ENCODE results near the gene PTPRM.

Gene PTPRM

DNA sequence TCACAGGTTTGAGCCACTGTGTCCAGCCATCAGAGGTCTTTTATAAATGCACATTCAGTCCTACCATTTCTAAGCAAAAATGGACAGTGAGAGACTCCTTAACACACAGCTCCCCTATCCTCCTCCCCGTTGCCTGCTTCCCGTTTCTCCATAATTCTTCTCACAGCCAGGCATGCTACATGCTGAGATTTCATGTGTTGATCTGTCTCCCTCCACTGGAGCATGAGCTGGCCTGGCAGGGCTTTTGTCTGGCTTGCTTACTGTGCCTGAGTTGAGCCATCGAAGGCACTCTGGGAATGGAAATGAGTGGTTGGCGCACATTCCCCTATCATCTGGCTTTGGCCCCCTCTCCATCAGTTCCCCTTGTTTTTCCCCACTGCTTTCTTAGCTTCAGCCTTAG, 413.5 kb downstream of the PTPRM start:
- H4K20me1 ChIP-seq (ENCODE audit: insufficient read depth, low read length), result no peaks in the 10 kb centered on the region
- no peak overlapping the region for H2AFZ ChIP-seq (ENCODE audit: low read depth, low read length)
- no peaks in the 10 kb centered on the region for H3K4me1 ChIP-seq (ENCODE audit: insufficient read depth, low read length)
- H3K4me3 ChIP-seq (ENCODE audit: low read depth in 1 of 2, low read length in 2 of 2), result no peak overlapping the region
- DNase-seq, result no peak
- no peak overlapping the region for H3K9ac ChIP-seq (ENCODE audit: low read depth, low read length)
- H3K9me3 ChIP-seq (ENCODE audit: insufficient read depth, low read length, severe bottlenecking), result no peaks in the 10 kb centered on the region
- H3K4me2 ChIP-seq (ENCODE audit: insufficient read depth, low read length), result no peak overlapping the region
- H3K79me2 ChIP-seq (ENCODE audit: insufficient read depth, low read length), result no peaks in the 10 kb centered on the region
- no peaks in the 10 kb centered on the region for H3K27me3 ChIP-seq (ENCODE audit: insufficient read depth, low read length, poor library complexity)
- no peak overlapping the region for H3K27ac ChIP-seq (ENCODE audit: low read length)
- TF ChIP-seq, protein P1, sequence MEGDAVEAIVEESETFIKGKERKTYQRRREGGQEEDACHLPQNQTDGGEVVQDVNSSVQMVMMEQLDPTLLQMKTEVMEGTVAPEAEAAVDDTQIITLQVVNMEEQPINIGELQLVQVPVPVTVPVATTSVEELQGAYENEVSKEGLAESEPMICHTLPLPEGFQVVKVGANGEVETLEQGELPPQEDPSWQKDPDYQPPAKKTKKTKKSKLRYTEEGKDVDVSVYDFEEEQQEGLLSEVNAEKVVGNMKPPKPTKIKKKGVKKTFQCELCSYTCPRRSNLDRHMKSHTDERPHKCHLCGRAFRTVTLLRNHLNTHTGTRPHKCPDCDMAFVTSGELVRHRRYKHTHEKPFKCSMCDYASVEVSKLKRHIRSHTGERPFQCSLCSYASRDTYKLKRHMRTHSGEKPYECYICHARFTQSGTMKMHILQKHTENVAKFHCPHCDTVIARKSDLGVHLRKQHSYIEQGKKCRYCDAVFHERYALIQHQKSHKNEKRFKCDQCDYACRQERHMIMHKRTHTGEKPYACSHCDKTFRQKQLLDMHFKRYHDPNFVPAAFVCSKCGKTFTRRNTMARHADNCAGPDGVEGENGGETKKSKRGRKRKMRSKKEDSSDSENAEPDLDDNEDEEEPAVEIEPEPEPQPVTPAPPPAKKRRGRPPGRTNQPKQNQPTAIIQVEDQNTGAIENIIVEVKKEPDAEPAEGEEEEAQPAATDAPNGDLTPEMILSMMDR (IDR thresholded peaks at IDR 0.05; ENCODE audit: borderline replicate concordance, extremely low read depth, low read length, poor library complexity, severe bottlenecking), result no peak
- no peak for TF ChIP-seq EZH2 (IDR thresholded peaks at IDR 0.05; ENCODE audit: borderline replicate concordance, low read depth, low read length, severe bottlenecking)
- no peaks in the 10 kb centered on the region for H3K36me3 ChIP-seq (ENCODE audit: insufficient read depth, low read length)
- no peak for ATAC-seq (ENCODE audit: insufficient read depth, low read depth)

GRCh38 chr18:7982216-7982615, 415.1 kb downstream of the PTPRM start:
- ATAC-seq (ENCODE audit: insufficient read depth, low read depth), result no peak
- Histone ChIP-seq H3K9ac (ENCODE audit: low read depth, low read length) (no peak overlapping the region), H3K4me1 (ENCODE audit: insufficient read depth, low read length) (no peaks in the 10 kb centered on the region), H3K4me3 (ENCODE audit: low read depth in 1 of 2, low read length in 2 of 2) (no peak overlapping the region), H3K9me3 (ENCODE audit: insufficient read depth, low read length, severe bottlenecking) (no peaks in the 10 kb centered on the region), H3K79me2 (ENCODE audit: insufficient read depth, low read length) (no peaks in the 10 kb centered on the region), H3K27ac (ENCODE audit: low read length) (no peak overlapping the region), H3K4me2 (ENCODE audit: insufficient read depth, low read length) (no peak overlapping the region), H2AFZ (ENCODE audit: low read depth, low read length) (no peak overlapping the region), H3K36me3 (ENCODE audit: insufficient read depth, low read length) (no peaks in the 10 kb centered on the region), H4K20me1 (ENCODE audit: insufficient read depth, low read length) (no peaks in the 10 kb centered on the region), H3K27me3 (ENCODE audit: insufficient read depth, low read length, poor library complexity) (no peaks in the 10 kb centered on the region)
- DNase-seq, result no peak
- TF ChIP-seq, protein P1 (IDR thresholded peaks at IDR 0.05; ENCODE audit: borderline replicate concordance, extremely low read depth, low read length, poor library complexity, severe bottlenecking), result no peak
- no peak for TF ChIP-seq EZH2 (IDR thresholded peaks at IDR 0.05; ENCODE audit: borderline replicate concordance, low read depth, low read length, severe bottlenecking)

DNA sequence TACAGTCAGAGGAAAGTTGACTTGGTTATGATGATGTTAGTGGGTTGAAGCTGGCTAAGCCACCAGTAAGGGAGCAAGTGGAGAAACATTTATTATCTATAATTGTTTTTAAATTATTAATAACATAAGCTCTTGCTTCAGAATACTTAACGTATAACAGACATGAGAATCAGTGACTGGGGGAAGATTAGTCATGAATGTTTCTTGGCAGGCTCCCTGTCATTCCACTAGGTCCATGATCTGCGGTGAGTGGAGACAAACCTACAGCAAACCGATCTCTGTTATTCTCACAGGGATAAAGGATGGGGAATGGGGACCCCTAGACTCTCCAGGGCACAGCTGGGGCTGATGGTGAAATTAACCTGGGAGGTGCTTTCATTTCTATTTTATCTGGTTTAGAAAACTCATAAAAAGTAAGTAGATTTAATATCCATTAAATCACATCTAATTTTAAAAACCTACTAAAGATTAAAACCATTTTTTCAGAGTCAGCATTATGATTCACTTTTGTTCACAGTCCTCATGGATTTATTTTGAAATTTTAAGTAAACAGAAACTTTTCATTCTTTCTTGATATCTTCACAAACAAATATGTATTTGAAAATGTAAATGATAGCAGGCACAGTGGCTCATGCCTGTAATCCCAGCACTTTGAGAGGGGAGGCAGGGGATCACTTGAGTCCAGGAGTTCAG, 420.3 kb downstream of the PTPRM start:
- no peak for ATAC-seq (ENCODE audit: insufficient read depth, low read depth)
- Histone ChIP-seq H3K4me1 (ENCODE audit: insufficient read depth, low read length) (no peaks in the 10 kb centered on the region), H3K4me2 (ENCODE audit: insufficient read depth, low read length) (no peak overlapping the region), H3K9ac (ENCODE audit: low read depth, low read length) (no peak overlapping the region), H2AFZ (ENCODE audit: low read depth, low read length) (no peak overlapping the region), H3K4me3 (ENCODE audit: low read depth in 1 of 2, low read length in 2 of 2) (no peak overlapping the region), H3K27me3 (ENCODE audit: insufficient read depth, low read length, poor library complexity) (no peaks in the 10 kb centered on the region), H4K20me1 (ENCODE audit: insufficient read depth, low read length) (no peaks in the 10 kb centered on the region), H3K27ac (ENCODE audit: low read length) (no peak overlapping the region), H3K36me3 (ENCODE audit: insufficient read depth, low read length) (no peaks in the 10 kb centered on the region), H3K79me2 (ENCODE audit: insufficient read depth, low read length) (no peaks in the 10 kb centered on the region), H3K9me3 (ENCODE audit: insufficient read depth, low read length, severe bottlenecking) (no peaks in the 10 kb centered on the region)
- TF ChIP-seq, protein P1 (IDR thresholded peaks at IDR 0.05; ENCODE audit: borderline replicate concordance, extremely low read depth, low read length, poor library complexity, severe bottlenecking), result no peak
- no peak for TF ChIP-seq EZH2 (IDR thresholded peaks at IDR 0.05; ENCODE audit: borderline replicate concordance, low read depth, low read length, severe bottlenecking)
- no peak for DNase-seq

Measured in DND-41 (cell line).